Mammary epithelial cell (primary cell): ENCODE results near the gene BRD3.

Experiments used
- CTCF ChIP-seq, 2 donors: IDR thresholded peaks in 1 of 2; conservative IDR thresholded peaks in 1 of 2; 2 replicates each; pipeline ENCODE4 v1.5.1; 2011 to 2012; ENCODE audit warnings: inconsistent platforms in 2 of 2, low read length in 2 of 2, mild to moderate bottlenecking in 2 of 2, control low read depth in 1 of 2, low read depth in 1 of 2; ENCODE audit not compliant: insufficient read depth in 1 of 2; ENCODE audit errors: extremely low read depth in 1 of 2
- EZH2 ChIP-seq: IDR thresholded peaks from 2 replicates; pipeline ENCODE4 v1.6.1; 2012; ENCODE audit warnings: low read length, inconsistent platforms, borderline replicate concordance

GRCh38 chr9:134043531-134043988 is 24.3 kb downstream of the BRD3 start:
- TF ChIP-seq CTCF (conservative IDR thresholded peaks at IDR 0.05 in 1 of 2, IDR thresholded peaks at IDR 0.05 in 1 of 2; ENCODE audit: extremely low read depth in 1 of 2, insufficient read depth in 1 of 2, low read depth in 1 of 2, low read length in 2 of 2) = no peak
- no peak for TF ChIP-seq EZH2
